ENCODE data around the gene PRKAG3.

GRCh38 chr2:218877331-218877730, 45.7 kb upstream of the PRKAG3 start:
- no peak for TF ChIP-seq POLR2AphosphoS5 (IDR thresholded peaks at IDR 0.05; ENCODE audit: low read depth, low read length)
- TF ChIP-seq REST (IDR thresholded peaks at IDR 0.05; ENCODE audit: insufficient read depth in 1 of 2, low read depth in 2 of 2, low read length in 2 of 2): no peak
- TF ChIP-seq TAF1 (IDR thresholded peaks at IDR 0.05; ENCODE audit: borderline replicate concordance, insufficient read depth, low read length): no peak
